ENCODE data around the gene CDK17. TPM values are rescaled to one million over a fixed set of nuclear protein-coding genes. Genes with fewer than 3 reads are reported as not detected.

CDK17 gene
- total and polyA plus RNA-seq, 4 donors = 13.7 to 130 (median 29.1) TPM

DNA sequence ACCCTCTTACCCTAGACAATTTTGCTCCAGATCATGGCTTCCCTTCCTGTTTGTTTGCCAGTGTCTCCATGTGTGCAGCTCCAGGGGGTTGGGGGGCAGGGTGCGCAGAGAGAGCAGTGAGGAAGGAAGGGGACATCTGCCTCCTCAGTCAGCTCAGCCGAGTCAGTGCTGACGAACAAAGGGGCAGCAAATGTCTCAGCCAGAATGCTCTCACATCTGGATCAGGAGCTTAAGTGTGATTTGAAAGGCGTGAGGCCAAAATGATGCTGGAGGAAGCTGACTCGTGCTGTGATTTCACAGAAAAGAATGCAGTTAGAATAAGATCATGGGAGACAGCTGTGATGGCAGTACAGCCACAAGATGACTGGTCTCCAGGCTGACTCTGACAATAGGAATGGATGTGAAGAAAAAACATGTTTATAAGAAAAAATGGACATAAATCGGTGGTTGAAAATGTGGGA, 27.1 kb upstream of the CDK17 start:
- no peaks in the 10 kb centered on the region for H3K36me3 ChIP-seq (ENCODE audit: control insufficient read depth in 4 of 4, insufficient read depth in 4 of 4, low read length in 4 of 4)
- ATAC-seq (ENCODE audit: insufficient read depth, low FRiP score) (peak; percentile 71), DNase-seq (peak; percentile 88 to 96 (median 95))
- H3K4me3 ChIP-seq = no peak overlapping the region
- peak overlapping the region in 1 of 2 donors; percentile 15 for H3K9ac ChIP-seq (ENCODE audit: insufficient read depth in 1 of 2, low read length in 2 of 2)
- H3K4me1 ChIP-seq (ENCODE audit: control insufficient read depth in 5 of 5, insufficient read depth in 5 of 5, low read length in 5 of 5) = peaks cover 0 to 20% (median 3%) of the 10 kb centered on the region in 5 donors
- WGBS, 2 donors = 42 to 50% methylated on average over 6 of the region's 6 CpGs
- TF ChIP-seq, protein P1, sequence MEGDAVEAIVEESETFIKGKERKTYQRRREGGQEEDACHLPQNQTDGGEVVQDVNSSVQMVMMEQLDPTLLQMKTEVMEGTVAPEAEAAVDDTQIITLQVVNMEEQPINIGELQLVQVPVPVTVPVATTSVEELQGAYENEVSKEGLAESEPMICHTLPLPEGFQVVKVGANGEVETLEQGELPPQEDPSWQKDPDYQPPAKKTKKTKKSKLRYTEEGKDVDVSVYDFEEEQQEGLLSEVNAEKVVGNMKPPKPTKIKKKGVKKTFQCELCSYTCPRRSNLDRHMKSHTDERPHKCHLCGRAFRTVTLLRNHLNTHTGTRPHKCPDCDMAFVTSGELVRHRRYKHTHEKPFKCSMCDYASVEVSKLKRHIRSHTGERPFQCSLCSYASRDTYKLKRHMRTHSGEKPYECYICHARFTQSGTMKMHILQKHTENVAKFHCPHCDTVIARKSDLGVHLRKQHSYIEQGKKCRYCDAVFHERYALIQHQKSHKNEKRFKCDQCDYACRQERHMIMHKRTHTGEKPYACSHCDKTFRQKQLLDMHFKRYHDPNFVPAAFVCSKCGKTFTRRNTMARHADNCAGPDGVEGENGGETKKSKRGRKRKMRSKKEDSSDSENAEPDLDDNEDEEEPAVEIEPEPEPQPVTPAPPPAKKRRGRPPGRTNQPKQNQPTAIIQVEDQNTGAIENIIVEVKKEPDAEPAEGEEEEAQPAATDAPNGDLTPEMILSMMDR (IDR thresholded peaks at IDR 0.05; ENCODE audit: control extremely low read depth, extremely low read depth) = no peak
- H3K9me3 ChIP-seq (ENCODE audit: control insufficient read depth in 4 of 4, insufficient read depth in 3 of 4, low read length in 3 of 4) = no peaks in the 10 kb centered on the region
- no peaks in the 10 kb centered on the region for H3K27me3 ChIP-seq (ENCODE audit: control insufficient read depth in 3 of 3, insufficient read depth in 3 of 3, low read length in 2 of 3)
- peak overlapping the region; percentile 59 to 78 for H3K27ac ChIP-seq (ENCODE audit: low read depth in 1 of 2, low read length in 1 of 2)

DNA sequence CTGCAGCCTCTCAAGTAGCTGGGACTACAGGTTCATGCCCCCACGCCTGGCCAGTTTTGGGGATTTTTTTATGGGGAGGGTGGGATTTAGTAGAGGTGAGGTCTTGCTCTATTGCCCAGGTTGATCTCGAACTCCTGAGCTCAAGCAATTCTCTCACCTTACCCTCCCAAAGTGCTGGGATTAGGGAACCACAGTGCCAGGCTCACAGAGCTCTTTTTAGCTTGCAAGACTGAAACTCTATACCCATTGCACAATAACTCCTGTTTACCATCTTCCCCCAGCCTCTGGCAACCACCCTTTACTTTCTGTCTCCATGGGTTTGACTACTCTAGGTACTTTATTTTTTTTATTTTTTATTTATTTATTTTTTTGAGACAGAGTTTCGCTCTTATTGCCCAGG, 25.7 kb upstream of the CDK17 start:
- H3K27ac ChIP-seq (ENCODE audit: low read depth in 1 of 2, low read length in 1 of 2) = no peak overlapping the region
- H3K4me3 ChIP-seq = no peak overlapping the region
- H3K27me3 ChIP-seq (ENCODE audit: control insufficient read depth in 3 of 3, insufficient read depth in 3 of 3, low read length in 2 of 3) = no peaks in the 10 kb centered on the region
- DNase-seq (peak in 1 of 3 donors; percentile 53), ATAC-seq (ENCODE audit: insufficient read depth, low FRiP score) (no peak)
- WGBS, 2 donors = 92 to 94% methylated on average over 3 of the region's 3 CpGs
- no peaks in the 10 kb centered on the region for H3K9me3 ChIP-seq (ENCODE audit: control insufficient read depth in 4 of 4, insufficient read depth in 3 of 4, low read length in 3 of 4)
- H3K36me3 ChIP-seq (ENCODE audit: control insufficient read depth in 4 of 4, insufficient read depth in 4 of 4, low read length in 4 of 4) = no peaks in the 10 kb centered on the region
- H3K9ac ChIP-seq (ENCODE audit: insufficient read depth in 1 of 2, low read length in 2 of 2) = no peak overlapping the region
- peaks cover 0 to 20% (median 3%) of the 10 kb centered on the region in 5 donors for H3K4me1 ChIP-seq (ENCODE audit: control insufficient read depth in 5 of 5, insufficient read depth in 5 of 5, low read length in 5 of 5)
- TF ChIP-seq, protein P1 (IDR thresholded peaks at IDR 0.05; ENCODE audit: control extremely low read depth, extremely low read depth) = no peak

DNA sequence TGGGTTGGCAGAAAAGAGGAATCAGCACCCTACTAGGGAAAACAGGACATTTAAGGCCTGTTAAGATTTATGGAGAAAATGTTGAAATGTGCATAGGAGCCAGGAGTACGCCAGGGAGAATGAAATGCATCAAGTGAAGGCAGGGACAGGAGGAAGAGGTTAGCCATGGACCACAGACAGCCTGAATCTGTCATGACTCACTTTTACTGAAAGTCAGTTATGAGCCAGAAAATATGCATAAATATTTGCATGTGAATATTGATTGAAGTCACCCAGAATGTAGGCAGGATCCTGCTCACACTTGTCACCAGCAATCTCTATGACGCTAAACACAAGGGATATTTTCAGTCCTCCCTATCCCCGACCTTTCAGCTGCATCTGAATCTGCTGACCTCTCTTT, 25.1 kb upstream of the CDK17 start:
- 55 to 78% methylated on average over 3 of the region's 3 CpGs for WGBS, 2 donors
- H3K27ac ChIP-seq (ENCODE audit: low read depth in 1 of 2, low read length in 1 of 2) = no peak overlapping the region
- H3K4me1 ChIP-seq (ENCODE audit: control insufficient read depth in 5 of 5, insufficient read depth in 5 of 5, low read length in 5 of 5) = peaks cover 0 to 20% (median 3%) of the 10 kb centered on the region in 5 donors
- TF ChIP-seq, protein P1 (IDR thresholded peaks at IDR 0.05; ENCODE audit: control extremely low read depth, extremely low read depth) = no peak
- no peaks in the 10 kb centered on the region for H3K27me3 ChIP-seq (ENCODE audit: control insufficient read depth in 3 of 3, insufficient read depth in 3 of 3, low read length in 2 of 3)
- no peak overlapping the region for H3K4me3 ChIP-seq
- no peak overlapping the region for H3K9ac ChIP-seq (ENCODE audit: insufficient read depth in 1 of 2, low read length in 2 of 2)
- no peaks in the 10 kb centered on the region for H3K36me3 ChIP-seq (ENCODE audit: control insufficient read depth in 4 of 4, insufficient read depth in 4 of 4, low read length in 4 of 4)
- DNase-seq = peak; percentile 44 to 80 (median 77)
- H3K9me3 ChIP-seq (ENCODE audit: control insufficient read depth in 4 of 4, insufficient read depth in 3 of 4, low read length in 3 of 4) = no peaks in the 10 kb centered on the region
- ATAC-seq (ENCODE audit: insufficient read depth, low FRiP score) = no peak

GRCh38 chr12:96424601-96425000, 24.4 kb upstream of the CDK17 start:
- Histone ChIP-seq H3K4me3 (no peak overlapping the region), H3K36me3 (ENCODE audit: control insufficient read depth in 4 of 4, insufficient read depth in 4 of 4, low read length in 4 of 4) (no peaks in the 10 kb centered on the region), H3K27me3 (ENCODE audit: control insufficient read depth in 3 of 3, insufficient read depth in 3 of 3, low read length in 2 of 3) (no peaks in the 10 kb centered on the region), H3K9ac (ENCODE audit: insufficient read depth in 1 of 2, low read length in 2 of 2) (no peak overlapping the region), H3K27ac (ENCODE audit: low read depth in 1 of 2, low read length in 1 of 2) (no peak overlapping the region), H3K9me3 (ENCODE audit: control insufficient read depth in 4 of 4, insufficient read depth in 3 of 4, low read length in 3 of 4) (no peaks in the 10 kb centered on the region), H3K4me1 (ENCODE audit: control insufficient read depth in 5 of 5, insufficient read depth in 5 of 5, low read length in 5 of 5) (peaks cover 0 to 20% (median 3%) of the 10 kb centered on the region in 5 donors)
- TF ChIP-seq, protein P1 (IDR thresholded peaks at IDR 0.05; ENCODE audit: control extremely low read depth, extremely low read depth) = no peak
- no peak for ATAC-seq (ENCODE audit: insufficient read depth, low FRiP score)
- 94 to 97% methylated on average over 3 of the region's 3 CpGs for WGBS, 2 donors
- no peak for DNase-seq

All from lung (tissue), 12 donors.